GM19438 (cell line): Measurements from ENCODE around the gene EPO.
"Not testable (repeated sequence)": the region's sequence is repeated elsewhere in the genome, so short reads cannot be mapped to it uniquely, and the experiment has no call there.

Experiments used
- ATAC-seq: cut with Tn5 transposase; IDR thresholded peaks from one replicate; pipeline ENCODE4 v1.9.1; 2021; ENCODE audit warnings: low read depth; ENCODE audit not compliant: unreplicated experiment

The EPO gene

DNA sequence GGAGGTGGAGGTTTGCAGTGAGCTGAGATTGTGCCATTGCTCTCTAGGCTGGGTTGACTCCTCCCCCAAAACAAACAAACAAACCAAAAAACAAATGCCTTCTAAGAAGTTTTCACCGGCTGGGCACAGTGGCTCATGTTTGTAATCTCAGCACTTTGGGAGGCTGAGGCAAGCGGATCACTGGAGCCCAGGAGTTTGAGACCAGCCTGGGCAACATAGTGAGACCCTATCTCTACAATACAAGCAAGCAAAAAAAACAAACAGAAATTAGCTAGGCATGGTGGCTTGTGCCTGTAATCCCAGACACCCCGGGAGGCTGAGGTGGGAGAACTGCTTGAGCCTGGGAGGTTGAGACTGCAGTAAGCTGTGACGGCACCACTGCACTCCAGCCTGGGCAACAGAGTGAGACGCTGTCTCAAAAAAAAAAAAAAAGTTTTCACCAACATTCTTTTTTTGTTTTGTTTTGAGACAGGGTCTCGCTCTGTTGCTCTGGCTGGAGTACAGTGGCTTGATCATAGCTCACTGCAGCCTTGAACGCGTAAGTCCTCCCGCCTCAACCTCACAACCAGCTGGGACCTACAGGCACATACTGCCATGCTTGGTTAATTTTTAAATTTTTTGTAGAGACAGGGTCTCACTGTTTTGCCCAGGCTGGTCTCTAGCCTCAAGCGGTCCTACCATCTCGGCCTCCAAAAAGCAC is 11.8 kb downstream of the EPO start:
- ATAC-seq = no peak

DNA sequence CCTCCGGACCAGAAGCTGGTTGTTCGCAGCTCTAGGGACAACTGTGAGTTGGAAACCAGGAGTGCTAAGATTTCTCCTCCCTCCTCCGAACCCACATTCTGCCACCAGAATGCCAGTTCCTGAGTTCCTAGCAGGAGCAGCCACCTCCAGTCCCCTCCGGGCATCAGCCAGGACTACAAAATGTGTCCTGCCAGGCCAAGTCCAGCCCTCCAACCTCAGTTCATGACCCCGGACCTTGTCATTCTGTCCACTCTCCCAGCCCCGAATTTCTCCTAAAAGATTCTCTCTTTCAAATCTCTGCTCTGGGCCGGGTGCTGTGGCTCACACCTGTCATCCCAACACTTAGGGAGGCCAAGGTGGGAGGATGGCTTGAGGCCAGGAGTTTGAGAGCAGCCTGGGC is 15.5 kb downstream of the EPO start:
- ATAC-seq = no peak

- no peak for ATAC-seq
These were observed 16.4 kb downstream of the EPO start for GRCh38 chr7:100736671-100737070.

- ATAC-seq = no peak
These were observed 19.7 kb downstream of the EPO start for GRCh38 chr7:100739934-100740333.

- ATAC-seq = no peak
These were observed 24.3 kb downstream of the EPO start for GRCh38 chr7:100744605-100745004.

- no peak for ATAC-seq
These were observed 24.9 kb downstream of the EPO start for GRCh38 chr7:100745184-100745583.

- ATAC-seq = no peak
These were observed 32.7 kb downstream of the EPO start for GRCh38 chr7:100752994-100753393.

DNA sequence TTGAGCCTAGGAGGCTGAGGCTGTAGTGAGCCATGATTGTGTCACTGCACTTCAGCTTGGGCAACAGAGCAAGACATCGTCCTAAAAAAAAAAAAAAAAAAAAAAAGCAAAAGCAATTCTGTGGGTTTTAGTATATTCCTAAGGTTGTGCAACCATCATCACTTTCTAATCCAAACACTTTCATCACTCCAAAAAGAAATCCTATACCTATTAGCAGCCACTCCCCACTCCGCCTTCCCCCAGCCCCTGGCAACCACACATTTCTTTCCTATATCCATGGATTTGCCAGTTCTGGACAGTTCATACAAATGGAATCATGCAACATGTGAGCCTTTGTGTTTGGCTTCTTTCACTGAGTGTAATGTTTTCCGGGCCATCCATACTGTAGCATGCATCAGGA is 33.5 kb downstream of the EPO start:
- no peak for ATAC-seq

- no peak for ATAC-seq
These were observed 39.3 kb downstream of the EPO start for GRCh38 chr7:100759357-100760171.

GRCh38 chr7:100762841-100763240 is 42.6 kb downstream of the EPO start:
- ATAC-seq = not testable (repeated sequence)

- ATAC-seq = no peak
These were observed 43.4 kb downstream of the EPO start for GRCh38 chr7:100763556-100764140.

DNA sequence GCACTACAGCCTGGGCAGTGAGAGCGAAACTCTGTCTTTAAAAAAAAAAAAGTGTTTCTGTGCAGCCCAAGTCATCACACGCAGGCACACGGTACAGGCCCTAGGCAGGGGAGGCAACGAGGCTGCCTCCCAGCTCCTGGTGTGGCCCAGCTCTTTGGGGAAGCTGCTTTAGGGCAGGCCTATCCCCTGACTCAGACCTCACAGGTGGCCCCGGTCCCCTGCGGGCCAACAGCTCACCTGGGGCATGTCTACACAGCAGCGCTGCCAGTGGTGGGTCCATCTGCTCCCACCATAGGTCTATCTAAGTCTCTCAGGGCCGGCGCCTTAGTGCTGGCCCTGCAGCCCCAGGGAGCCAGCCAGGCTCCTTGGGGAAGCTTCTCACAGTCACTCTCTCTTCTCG is 44.6 kb downstream of the EPO start:
- ATAC-seq = no peak

DNA sequence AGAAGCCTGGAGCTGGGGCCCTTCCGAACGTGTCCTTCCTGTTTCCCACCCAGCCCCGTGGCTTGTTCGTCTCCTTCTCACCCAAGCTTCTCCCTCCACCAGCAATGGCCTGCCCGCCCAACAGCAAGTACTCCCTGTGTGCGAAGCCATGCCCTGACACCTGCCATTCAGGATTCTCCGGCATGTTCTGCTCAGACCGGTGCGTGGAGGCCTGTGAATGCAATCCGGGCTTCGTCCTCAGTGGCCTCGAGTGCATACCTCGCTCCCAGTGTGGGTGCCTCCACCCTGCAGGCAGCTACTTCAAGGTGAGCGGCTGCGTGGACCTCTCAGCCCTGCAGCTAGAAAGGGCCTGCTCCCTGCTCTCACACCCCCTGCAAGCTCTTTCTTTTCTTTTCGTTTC is 45.0 kb downstream of the EPO start:
- no peak for ATAC-seq

DNA sequence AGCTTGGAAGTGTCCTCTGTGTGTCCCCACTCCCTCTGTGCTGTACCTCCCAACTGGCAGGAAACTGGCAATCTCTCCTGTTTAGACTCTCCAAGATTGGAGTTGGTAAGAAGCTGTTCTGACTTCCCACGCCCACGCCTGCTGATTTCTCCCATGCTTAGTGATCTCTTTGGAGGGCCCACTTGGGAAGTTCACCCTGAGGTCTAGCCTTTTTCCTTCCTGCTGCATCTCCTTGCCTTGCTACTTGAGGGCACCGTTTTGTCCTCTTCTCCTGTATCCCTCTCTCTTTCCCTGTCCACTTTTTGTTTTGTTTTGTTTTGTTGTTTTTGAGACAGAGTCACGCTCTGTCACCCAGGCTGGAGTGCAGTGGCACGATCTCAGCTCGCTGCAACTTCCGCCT is 48.5 kb downstream of the EPO start:
- ATAC-seq = no peak
